Brain pericyte (primary cell): ENCODE data around the gene CTNNA1.

Experiments
- DNase-seq: peaks from one replicate; pipeline ENCODE4 v3.0.0-alpha.2; 2012; ENCODE audit warnings: low read depth, low spot score

The CTNNA1 gene

GRCh38 chr5:138849439-138849838, 96.2 kb downstream of the CTNNA1 start:
- no peak for DNase-seq

GRCh38 chr5:138849882-138850281, 96.7 kb downstream of the CTNNA1 start:
- no peak for DNase-seq

GRCh38 chr5:138850865-138851435, 97.7 kb downstream of the CTNNA1 start:
- DNase-seq: no peak

- DNase-seq: no peak
Measured at GRCh38 chr5:138853132-138853531, 99.9 kb downstream of the CTNNA1 start.

GRCh38 chr5:138867011-138867410, 113.8 kb downstream of the CTNNA1 start:
- DNase-seq: no peak

GRCh38 chr5:138869038-138869437, 115.8 kb downstream of the CTNNA1 start:
- DNase-seq: no peak

- DNase-seq: no peak
Measured at GRCh38 chr5:138869763-138870500, 116.7 kb downstream of the CTNNA1 start.

GRCh38 chr5:138870611-138871010, 117.4 kb downstream of the CTNNA1 start:
- DNase-seq: no peak

- DNase-seq: no peak
Measured at GRCh38 chr5:138872841-138873465, 119.7 kb downstream of the CTNNA1 start.

GRCh38 chr5:138873466-138874221, 120.4 kb downstream of the CTNNA1 start:
- DNase-seq: no peak

GRCh38 chr5:138874241-138874640, 121.0 kb downstream of the CTNNA1 start:
- DNase-seq: no peak

- no peak for DNase-seq
Measured at GRCh38 chr5:138874771-138875551, 121.7 kb downstream of the CTNNA1 start, which contains the start of gene LRRTM2. TSS of gene LRRTM2 (minus strand) at chr5:138875335. CDS start at chr5:138874911, 424 bp downstream.

- no peak for DNase-seq
Measured at GRCh38 chr5:138875552-138875875, 122.3 kb downstream of the CTNNA1 start.

GRCh38 chr5:138875946-138876345, 122.7 kb downstream of the CTNNA1 start:
- no peak for DNase-seq

- no peak for DNase-seq
Measured at GRCh38 chr5:138876811-138877210, 123.6 kb downstream of the CTNNA1 start.

- DNase-seq: no peak
Measured at GRCh38 chr5:138878437-138879235, 125.4 kb downstream of the CTNNA1 start.

GRCh38 chr5:138883211-138883610, 130.0 kb downstream of the CTNNA1 start:
- no peak for DNase-seq

GRCh38 chr5:138884094-138884493, 130.9 kb downstream of the CTNNA1 start:
- DNase-seq: no peak

GRCh38 chr5:138884554-138884953, 131.3 kb downstream of the CTNNA1 start:
- no peak for DNase-seq

- no peak for DNase-seq
Measured at GRCh38 chr5:138889994-138890393, 136.8 kb downstream of the CTNNA1 start.

- DNase-seq: no peak
Measured at GRCh38 chr5:138890644-138891043, 137.4 kb downstream of the CTNNA1 start.
